Activated T-helper 1 cell treated with anti-CD3 and anti-CD28 coated beads, Interleukin-2, amount 50 U/mL, for 16 hours (primary cell): ENCODE measurements around the gene PPFIBP2.
"Not testable (repeated sequence)": the region's sequence is repeated elsewhere in the genome, so short reads cannot be mapped to it uniquely, and the experiment has no call there.

ENCODE experiments used
- DNase-seq, 2 donors: peaks; one replicate each; pipeline ENCODE4 v3.0.0-alpha.2; 2020; ENCODE audit warnings: low read depth in 1 of 2, low spot score in 1 of 2

Gene PPFIBP2

DNA sequence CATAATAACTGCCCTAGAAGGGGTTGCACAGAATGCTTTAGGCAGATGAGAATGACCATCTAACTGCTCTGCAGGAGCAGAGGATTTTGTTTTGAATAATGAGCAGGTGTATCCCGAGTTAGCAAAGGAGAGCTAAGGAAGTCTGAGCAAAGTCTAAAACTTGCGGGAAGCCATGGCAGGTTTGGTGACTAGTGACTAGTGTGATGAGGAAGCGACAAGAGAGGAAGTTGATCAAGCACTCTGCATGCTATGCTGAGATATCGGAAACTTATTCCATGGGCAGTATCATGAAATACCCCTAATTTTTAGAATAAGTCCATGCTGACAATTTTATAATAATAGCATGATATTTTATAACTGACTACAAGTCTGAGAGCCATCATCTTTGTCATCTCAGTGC lies 15.6 kb upstream of the PPFIBP2 start:
- no peak for DNase-seq

GRCh38 chr11:7499081-7499480 lies 14.7 kb upstream of the PPFIBP2 start:
- no peak for DNase-seq

DNA sequence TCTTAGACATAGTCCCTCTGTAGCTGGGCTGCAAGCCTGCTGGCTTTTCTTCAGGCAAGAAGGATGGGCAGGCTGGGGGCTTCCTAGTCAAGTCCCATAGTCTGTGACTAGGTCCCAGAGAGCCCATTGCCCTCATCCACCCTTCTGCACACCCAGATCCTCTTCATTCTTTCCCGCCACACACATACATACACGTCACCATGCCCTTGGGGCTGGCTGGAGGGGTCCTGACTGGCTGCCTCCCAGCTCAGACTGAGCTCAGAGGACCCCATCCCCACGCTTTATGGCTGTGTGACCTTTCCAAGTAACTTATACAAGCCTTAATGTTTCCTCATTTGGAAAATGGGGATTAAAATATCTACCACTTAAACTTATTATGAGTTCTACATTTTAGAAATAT lies 13.5 kb upstream of the PPFIBP2 start:
- DNase-seq, result no peak

DNA sequence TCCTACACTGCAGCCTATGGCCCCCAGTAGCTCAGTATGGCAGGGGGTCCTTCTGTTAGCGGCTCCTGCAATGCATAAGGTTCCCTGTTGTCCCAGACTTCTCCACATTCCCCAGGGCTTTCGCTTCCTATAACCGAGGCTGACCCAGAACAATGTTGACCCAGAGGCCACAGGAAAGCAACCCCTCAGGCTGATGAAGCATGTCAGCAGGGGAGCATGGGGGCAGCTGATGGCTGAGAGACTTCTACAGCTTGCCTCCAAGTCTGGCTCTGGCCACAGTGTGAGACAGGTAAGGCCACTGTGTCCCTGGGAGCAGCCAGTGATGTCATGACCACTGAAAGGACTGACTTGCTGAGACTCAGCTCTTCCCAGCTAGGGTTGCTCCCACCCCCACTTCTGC lies 12.5 kb upstream of the PPFIBP2 start:
- no peak for DNase-seq

DNA sequence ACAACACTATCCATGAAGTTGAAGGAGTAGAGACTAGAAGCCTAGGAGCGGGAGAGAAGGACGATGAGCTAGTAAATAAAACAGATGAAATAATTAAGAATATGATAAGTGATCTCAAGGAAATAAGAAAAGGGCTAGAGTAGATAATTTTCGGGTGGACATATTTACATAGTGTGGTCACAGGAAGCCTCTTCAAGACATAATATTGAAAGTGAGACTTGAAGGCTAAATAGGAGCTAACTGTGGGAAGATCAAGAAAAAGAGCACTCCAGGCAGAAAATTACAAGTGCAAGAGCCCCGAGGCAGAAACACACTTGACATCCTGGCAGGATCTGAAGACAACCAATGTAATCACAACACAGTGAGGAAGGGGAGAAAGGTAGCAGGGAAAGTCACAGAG lies 11.9 kb upstream of the PPFIBP2 start:
- DNase-seq, result no peak

DNA sequence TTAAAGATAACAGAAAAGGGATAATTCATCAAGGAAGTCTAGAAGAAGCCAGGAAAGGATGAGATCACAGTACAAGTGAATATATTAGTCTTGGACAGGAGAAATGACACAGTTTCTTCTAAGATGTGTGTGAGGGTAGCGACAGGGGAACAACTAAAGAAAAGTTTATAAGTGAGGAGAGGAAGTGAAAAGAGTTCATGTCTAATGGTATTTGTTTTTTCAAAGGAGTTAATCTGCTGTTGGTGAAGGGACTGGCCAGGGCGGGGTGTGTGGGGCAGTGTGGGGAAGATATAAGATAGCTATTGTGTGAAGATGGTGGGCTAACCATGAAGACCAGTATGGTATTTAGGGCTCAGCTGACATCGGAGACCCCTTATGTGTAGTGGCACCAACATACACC lies 7.6 kb upstream of the PPFIBP2 start:
- DNase-seq, result no peak

- no peak for DNase-seq
These were observed 5.7 kb upstream of the PPFIBP2 start for GRCh38 chr11:7508087-7508486.

DNA sequence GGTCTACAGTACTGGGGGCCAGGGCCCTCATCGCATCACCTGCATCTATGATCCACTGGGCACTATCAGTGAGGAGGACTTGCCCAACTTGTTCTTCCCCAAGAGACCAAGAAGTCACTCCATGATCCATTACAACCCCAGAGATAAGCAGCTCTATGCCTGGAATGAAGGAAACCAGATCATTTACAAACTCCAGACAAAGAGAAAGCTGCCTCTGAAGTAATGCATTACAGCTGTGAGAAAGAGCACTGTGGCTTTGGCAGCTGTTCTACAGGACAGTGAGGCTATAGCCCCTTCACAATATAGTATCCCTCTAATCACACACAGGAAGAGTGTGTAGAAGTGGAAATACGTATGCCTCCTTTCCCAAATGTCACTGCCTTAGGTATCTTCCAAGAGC lies 3.8 kb upstream of the PPFIBP2 start:
- no peak for DNase-seq

- DNase-seq, result no peak
These were observed 2.4 kb upstream of the PPFIBP2 start for GRCh38 chr11:7511401-7511800.

DNA sequence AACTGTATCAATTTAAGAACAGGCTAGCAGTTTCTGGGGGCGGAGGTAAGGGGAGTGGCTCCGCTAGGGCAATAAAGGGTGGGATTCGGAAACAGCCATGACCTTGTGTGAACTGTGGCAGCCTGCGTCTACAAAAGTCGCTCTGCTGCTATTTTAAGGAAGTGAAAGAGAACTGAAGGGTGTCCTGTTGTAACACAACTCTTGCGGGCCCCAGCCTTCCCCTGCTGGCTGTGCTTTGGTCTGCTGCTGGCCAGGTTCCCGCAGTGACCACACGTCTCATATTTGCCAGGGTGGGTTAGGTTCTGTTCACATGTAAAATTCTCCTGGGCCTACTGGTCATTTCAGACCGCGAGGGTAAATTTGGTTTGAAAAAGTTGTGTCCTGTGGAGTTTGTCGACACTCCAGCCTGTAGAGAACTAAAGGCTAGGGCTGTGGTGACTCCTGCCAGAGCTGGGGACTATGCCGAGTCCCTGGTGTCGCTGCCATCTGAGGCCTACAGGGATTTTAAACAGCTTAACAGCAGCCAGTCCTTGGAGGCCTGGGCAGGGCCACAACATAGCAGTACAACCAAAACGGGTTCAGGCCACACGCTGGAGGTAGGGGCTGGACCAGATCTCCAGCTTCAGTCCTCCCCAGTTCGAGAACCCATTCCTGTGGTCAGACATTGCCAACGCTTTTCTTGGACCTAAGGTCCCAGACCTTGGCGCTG lies 1.1 kb upstream of the PPFIBP2 start:
- DNase-seq, result no peak

GRCh38 chr11:7514099-7514591 lies 346 bp downstream of the PPFIBP2 start:
- peak in 1 of 2 donors; percentile 3 for DNase-seq

- DNase-seq, result no peak
These were observed 1.7 kb downstream of the PPFIBP2 start for GRCh38 chr11:7515447-7515886.

DNA sequence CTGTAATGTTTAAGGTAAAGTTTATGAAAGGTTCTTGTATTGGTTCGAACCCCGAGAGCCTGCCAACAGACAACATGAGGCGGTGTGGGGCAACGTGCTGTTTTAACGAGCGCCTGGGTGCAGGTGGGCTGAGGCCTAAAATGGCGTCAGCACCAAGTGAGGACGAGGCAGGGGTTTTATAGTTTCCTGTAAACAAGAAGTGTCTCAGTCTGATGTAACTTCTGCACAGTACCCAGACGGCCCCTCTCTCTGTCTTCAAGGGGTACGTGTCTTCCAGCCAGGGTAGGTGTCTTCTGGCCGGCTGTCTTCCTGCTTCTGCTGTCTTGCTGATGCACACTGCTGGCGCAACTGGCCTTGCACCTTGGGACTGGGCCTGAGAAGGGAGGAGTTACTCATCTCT lies 2.7 kb downstream of the PPFIBP2 start:
- no peak for DNase-seq

DNA sequence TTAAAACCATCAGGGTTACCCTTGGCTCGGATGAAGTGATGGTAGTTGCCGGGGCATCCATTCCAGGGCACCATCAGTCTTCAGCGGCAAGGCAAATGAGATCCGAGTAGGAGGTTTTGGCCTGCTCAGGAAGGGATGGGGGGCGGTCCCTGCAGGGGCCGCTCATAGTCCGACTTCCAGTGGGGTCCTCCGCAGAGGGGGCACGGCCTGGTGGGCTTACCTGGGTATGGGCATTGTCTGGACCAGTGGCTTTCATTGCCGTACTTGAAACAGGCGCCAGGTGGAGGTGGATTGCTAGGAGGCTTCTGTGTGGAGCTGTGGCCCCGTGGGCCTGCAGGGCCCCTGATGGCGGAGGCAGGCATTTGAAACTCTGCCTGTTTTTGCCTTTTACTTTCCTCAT lies 3.9 kb downstream of the PPFIBP2 start:
- not testable (repeated sequence) for DNase-seq

DNA sequence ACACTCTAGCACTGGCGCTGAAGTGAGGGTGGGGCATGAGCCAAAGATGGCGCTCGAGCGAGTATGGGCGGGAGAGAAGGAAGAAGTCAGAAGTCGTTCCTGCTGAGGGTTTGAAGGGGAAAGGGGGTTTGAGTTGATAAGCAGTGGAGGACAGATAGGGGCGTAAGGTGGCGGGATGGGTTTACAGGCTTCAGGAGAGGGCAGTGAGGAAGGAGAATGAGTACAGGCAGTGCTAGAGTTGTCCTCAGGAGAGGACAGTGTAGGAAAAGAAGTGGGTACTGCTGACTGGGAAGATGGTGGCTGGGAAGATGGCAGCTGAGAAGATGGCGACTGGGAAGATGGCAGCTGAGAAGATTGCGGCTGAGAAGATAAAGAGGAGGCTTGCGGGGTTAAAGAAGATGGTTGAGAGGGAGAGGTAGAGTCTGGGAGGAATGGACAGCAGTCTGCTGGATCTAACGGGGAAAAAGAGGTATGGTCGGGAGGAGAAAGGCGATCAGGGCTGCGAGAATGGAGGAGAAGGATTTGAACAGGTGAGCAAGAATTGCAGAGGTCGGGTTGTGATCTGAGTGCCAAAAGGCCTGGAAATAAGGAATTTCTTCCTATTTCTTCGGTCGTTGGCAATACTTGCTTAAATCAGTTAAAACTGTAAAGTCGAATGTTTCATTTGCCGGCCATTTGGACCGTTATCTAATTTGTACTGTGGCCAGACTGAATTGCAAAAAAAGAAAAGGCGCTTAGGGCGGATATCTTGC lies 5.2 kb downstream of the PPFIBP2 start:
- DNase-seq, result no peak

DNA sequence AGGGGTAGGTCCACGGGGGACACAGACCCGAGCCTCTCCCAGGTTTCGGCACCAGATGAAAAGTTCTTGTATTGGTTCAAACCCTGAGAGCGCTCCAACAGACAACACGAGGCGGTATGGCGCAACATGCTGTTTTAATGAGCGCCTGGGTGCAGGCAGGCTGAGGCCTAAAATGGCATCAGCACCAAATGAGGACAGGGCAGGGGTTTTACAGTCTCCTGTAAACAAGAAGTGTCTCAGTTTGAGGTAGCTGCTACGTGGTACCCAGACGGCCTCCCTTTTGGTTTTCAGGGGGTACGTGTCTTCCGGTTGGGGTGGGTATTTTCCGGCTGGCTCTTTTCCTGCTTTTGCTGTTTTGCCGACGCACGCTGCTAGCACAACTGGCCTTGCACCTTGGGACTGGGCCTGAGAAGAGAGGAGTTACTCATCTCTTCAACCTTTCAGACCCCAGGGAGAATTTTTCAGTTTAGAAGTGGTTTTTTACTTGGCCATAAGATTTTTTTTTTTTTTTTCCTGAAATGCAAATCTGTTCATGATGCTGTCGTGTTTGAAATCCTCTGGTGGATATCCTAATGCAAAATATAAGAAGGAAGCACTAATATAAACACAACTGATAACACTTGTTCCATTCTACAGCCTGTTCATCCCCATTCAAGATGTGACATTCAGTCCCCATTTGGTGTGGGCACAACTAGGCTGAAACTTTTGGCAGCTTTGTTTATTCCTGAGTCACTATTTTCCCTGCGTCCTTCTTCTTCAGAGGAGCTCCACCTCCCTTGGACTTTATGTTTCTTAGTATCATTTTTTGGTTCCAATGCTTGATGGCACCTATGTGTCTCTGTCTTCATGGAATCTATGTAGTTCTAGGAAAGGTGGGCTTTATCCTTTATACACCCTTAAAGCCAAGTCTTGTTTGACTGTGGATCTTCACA lies 6.5 kb downstream of the PPFIBP2 start:
- no peak for DNase-seq

GRCh38 chr11:7520981-7521487 lies 7.2 kb downstream of the PPFIBP2 start:
- no peak for DNase-seq

DNA sequence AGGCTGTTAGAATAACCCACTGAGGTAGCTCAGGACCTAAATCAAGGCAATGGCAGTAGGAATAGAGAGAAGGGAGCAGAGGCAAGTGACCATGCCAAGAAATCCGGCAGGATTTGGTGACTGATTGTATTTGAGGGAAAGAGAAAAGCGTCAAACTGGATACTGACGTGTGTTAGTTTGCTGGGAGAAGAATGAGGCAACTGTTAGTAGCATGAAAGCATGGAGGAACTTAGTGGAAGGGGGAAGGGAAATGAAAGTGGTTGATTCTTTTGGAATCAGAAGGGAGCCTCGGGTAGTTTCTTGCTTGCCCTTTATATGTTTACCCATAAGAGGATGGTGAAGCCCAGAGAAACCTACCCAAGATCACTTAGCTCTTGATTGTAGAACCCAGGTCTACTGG lies 8.3 kb downstream of the PPFIBP2 start:
- no peak for DNase-seq

- DNase-seq, result no peak
These were observed 8.7 kb downstream of the PPFIBP2 start for GRCh38 chr11:7522546-7522945.

- DNase-seq, result no peak
These were observed 9.8 kb downstream of the PPFIBP2 start for GRCh38 chr11:7523416-7524210.
